ENCODE data around the gene YIPF6.

DNA sequence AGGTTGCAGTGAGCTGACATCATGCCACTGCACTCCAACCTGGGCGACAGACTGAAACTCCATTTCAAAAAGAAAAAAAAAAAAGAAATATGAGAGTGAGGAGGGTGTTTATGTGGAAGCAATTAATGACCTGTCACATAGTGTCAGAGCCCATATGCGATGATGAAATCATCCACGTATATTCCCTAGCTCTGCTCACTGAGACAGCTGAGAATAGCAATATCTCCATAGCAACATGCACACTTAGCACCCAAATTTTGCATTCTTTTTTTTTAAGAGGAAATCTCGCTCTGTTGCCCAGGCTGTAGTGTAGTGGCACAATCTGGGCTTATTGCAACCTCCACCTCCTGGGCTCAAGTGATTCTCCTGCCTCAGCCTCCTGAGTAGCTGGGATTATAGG lies 34.1 kb upstream of the YIPF6 start:
- TF ChIP-seq, protein P1, sequence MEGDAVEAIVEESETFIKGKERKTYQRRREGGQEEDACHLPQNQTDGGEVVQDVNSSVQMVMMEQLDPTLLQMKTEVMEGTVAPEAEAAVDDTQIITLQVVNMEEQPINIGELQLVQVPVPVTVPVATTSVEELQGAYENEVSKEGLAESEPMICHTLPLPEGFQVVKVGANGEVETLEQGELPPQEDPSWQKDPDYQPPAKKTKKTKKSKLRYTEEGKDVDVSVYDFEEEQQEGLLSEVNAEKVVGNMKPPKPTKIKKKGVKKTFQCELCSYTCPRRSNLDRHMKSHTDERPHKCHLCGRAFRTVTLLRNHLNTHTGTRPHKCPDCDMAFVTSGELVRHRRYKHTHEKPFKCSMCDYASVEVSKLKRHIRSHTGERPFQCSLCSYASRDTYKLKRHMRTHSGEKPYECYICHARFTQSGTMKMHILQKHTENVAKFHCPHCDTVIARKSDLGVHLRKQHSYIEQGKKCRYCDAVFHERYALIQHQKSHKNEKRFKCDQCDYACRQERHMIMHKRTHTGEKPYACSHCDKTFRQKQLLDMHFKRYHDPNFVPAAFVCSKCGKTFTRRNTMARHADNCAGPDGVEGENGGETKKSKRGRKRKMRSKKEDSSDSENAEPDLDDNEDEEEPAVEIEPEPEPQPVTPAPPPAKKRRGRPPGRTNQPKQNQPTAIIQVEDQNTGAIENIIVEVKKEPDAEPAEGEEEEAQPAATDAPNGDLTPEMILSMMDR (conservative IDR thresholded peaks at IDR 0.05 in 1 of 2, IDR thresholded peaks at IDR 0.05 in 1 of 2; ENCODE audit: extremely low read depth in 1 of 2, insufficient read depth in 1 of 2, low read depth in 1 of 2, low read length in 2 of 2) = no peak
- no peak for TF ChIP-seq EZH2 (IDR thresholded peaks at IDR 0.05; ENCODE audit: borderline replicate concordance, low read length)

Measured in mammary epithelial cell (primary cell).